WTC11 (cell line): ENCODE data around the gene PTGS1. TPM values are rescaled to one million over a fixed set of nuclear protein-coding genes. Genes with fewer than 3 reads are reported as not detected.

Experiments used
- ATAC-seq: fragments of 200-7000 bp; cut with Tn5 transposase; 2 replicates; pipeline ENCODE4 v1.10.0; 2021; ENCODE audit warnings: mild to moderate bottlenecking, moderate library complexity
- CTCF ChIA-PET: fragments of 300-600 bp; sonication (Branson Sonifier 250); formaldehyde crosslinking; loops from one replicate; lab custom pipeline; 2021; ENCODE audit warnings: antibody characterized with exemption; lab: Charles Lee
- POLR2A ChIA-PET: fragments of 350-600 bp; sonication (Branson Sonifier 250); formaldehyde crosslinking; loops from one replicate; lab custom pipeline; 2021; ENCODE audit warnings: antibody characterized with exemption; lab: Charles Lee
- DNase-seq: peaks from one replicate; pipeline ENCODE4 v3.0.0; 2021; ENCODE audit warnings: low spot score
- H3K27ac Mint-ChIP-seq: 2 replicates; pipeline ENCODE4 v1.8.0; 2021; ENCODE audit warnings: mixed read lengths
- H3K27me3 Mint-ChIP-seq: 2 replicates; pipeline ENCODE4 v1.8.0; 2021; ENCODE audit warnings: low read depth, mild to moderate bottlenecking, moderate library complexity, mixed read lengths
- H3K36me3 Mint-ChIP-seq: 2 replicates; pipeline ENCODE4 v1.8.0; 2021; ENCODE audit warnings: mixed read lengths
- H3K4me1 Mint-ChIP-seq: 2 replicates; pipeline ENCODE4 v1.8.0; 2022; ENCODE audit warnings: mixed read lengths
- H3K4me3 Mint-ChIP-seq: 2 replicates; pipeline ENCODE4 v1.8.0; 2021; ENCODE audit warnings: mild to moderate bottlenecking, moderate library complexity, mixed read lengths
- H3K9me3 Mint-ChIP-seq: 2 replicates; pipeline ENCODE4 v1.8.0; 2021; ENCODE audit warnings: mixed read lengths
- CBFB ChIP-seq: sonication (generic); formaldehyde crosslinking; IDR thresholded peaks from 2 replicates; pipeline ENCODE4 v1.8.1; 2022; ENCODE audit warnings: mild to moderate bottlenecking, low read depth, missing genetic modification reagents
- CREB1 ChIP-seq: sonication (generic); formaldehyde crosslinking; IDR thresholded peaks from 2 replicates; pipeline ENCODE4 v1.8.0; 2023; ENCODE audit warnings: mild to moderate bottlenecking, missing genetic modification reagents
- CREM ChIP-seq: sonication (generic); formaldehyde crosslinking; IDR thresholded peaks from 2 replicates; pipeline ENCODE4 v1.8.1; 2022; ENCODE audit warnings: mild to moderate bottlenecking, missing genetic modification reagents, moderate library complexity
- ESRRA ChIP-seq: sonication (generic); formaldehyde crosslinking; IDR thresholded peaks from 2 replicates; pipeline ENCODE4 v1.8.1; 2022; ENCODE audit warnings: mild to moderate bottlenecking, missing genetic modification reagents, borderline replicate concordance
- FOXK1 ChIP-seq: sonication (generic); formaldehyde crosslinking; IDR thresholded peaks from 2 replicates; pipeline ENCODE4 v1.8.0; 2022; ENCODE audit warnings: mild to moderate bottlenecking, moderate library complexity, missing genetic modification reagents
- FOXP1 ChIP-seq: sonication (generic); formaldehyde crosslinking; IDR thresholded peaks from 2 replicates; pipeline ENCODE4 v1.8.0; 2022; ENCODE audit warnings: missing genetic modification reagents, mild to moderate bottlenecking, moderate library complexity, borderline replicate concordance
- GTF2I ChIP-seq: fragments of 250-450 bp; sonication (Bioruptor Pico); conservative IDR thresholded peaks from 2 replicates; pipeline ENCODE4 v1.4.0; 2021; ENCODE audit warnings: mild to moderate bottlenecking
- JUN ChIP-seq: sonication (generic); formaldehyde crosslinking; IDR thresholded peaks from 2 replicates; pipeline ENCODE4 v1.8.0; 2023; ENCODE audit warnings: mild to moderate bottlenecking, missing genetic modification reagents
- NR1H2 ChIP-seq: sonication (generic); formaldehyde crosslinking; IDR thresholded peaks from 2 replicates; pipeline ENCODE4 v1.9.0; 2021; ENCODE audit warnings: mild to moderate bottlenecking, moderate library complexity, missing genetic modification reagents
- NR3C1 ChIP-seq: sonication (generic); formaldehyde crosslinking; conservative IDR thresholded peaks from 2 replicates; pipeline ENCODE4 v1.8.1; 2023; ENCODE audit warnings: low read depth, mild to moderate bottlenecking, missing genetic modification reagents
- PRRX2 ChIP-seq: fragments of 250-450 bp; sonication (Bioruptor Pico); IDR thresholded peaks from 2 replicates; pipeline ENCODE4 v1.8.0; 2021; ENCODE audit warnings: mild to moderate bottlenecking
- SMAD3 ChIP-seq: sonication (generic); formaldehyde crosslinking; IDR thresholded peaks from 2 replicates; pipeline ENCODE4 v1.8.0; 2022; ENCODE audit warnings: missing genetic modification reagents, mild to moderate bottlenecking, borderline replicate concordance
- SMAD4 ChIP-seq: sonication (generic); formaldehyde crosslinking; IDR thresholded peaks from 2 replicates; pipeline ENCODE4 v1.8.0; 2022; ENCODE audit warnings: mild to moderate bottlenecking, missing genetic modification reagents
- SP1 ChIP-seq: sonication (generic); formaldehyde crosslinking; conservative IDR thresholded peaks from 2 replicates; pipeline ENCODE4 v1.8.1; 2022; ENCODE audit warnings: missing genetic modification reagents
- TEAD4 ChIP-seq: sonication (generic); formaldehyde crosslinking; IDR thresholded peaks from 2 replicates; pipeline ENCODE4 v1.8.0; 2022; ENCODE audit warnings: mild to moderate bottlenecking, missing genetic modification reagents
- ZNF219 ChIP-seq: sonication (generic); formaldehyde crosslinking; IDR thresholded peaks from 2 replicates; pipeline ENCODE4 v1.8.0; 2023; ENCODE audit warnings: missing genetic modification reagents, mild to moderate bottlenecking, borderline replicate concordance
- ZNF416 ChIP-seq: fragments of 250-450 bp; sonication (Bioruptor Pico); IDR thresholded peaks from 2 replicates; pipeline ENCODE4 v1.9.0; 2021; ENCODE audit warnings: mild to moderate bottlenecking, inconsistent platforms
- ZNF423 ChIP-seq: fragments of 250-450 bp; sonication (Bioruptor Pico); IDR thresholded peaks from 2 replicates; pipeline ENCODE4 v2.1.2; 2022; ENCODE audit warnings: mild to moderate bottlenecking, moderate library complexity
- total RNA-seq: library from RNA; stranded (reverse); gene quantifications from 3 replicates; pipeline ENCODE4 v1.2.3, GENCODE V29; 2021
- TF ChIP-seq, protein P1 (sequence below): fragments of 200-600 bp; IDR thresholded peaks from 2 replicates; pipeline ENCODE4 v1.8.0; 2022; ENCODE audit warnings: antibody characterized with exemption
- TF ChIP-seq, protein P2 (sequence below): sonication (generic); formaldehyde crosslinking; IDR thresholded peaks from 2 replicates; pipeline ENCODE4 v1.8.0; 2023; ENCODE audit warnings: mild to moderate bottlenecking, missing genetic modification reagents
- TF ChIP-seq, protein P3 (sequence below): sonication (generic); formaldehyde crosslinking; IDR thresholded peaks from 2 replicates; pipeline ENCODE4 v1.8.1; 2022; ENCODE audit warnings: mild to moderate bottlenecking, missing genetic modification reagents, moderate library complexity, borderline replicate concordance
- TF ChIP-seq, protein P4 (sequence below): fragments of 250-450 bp; sonication (Bioruptor Pico); IDR thresholded peaks from 2 replicates; pipeline ENCODE4 v1.9.0; 2021; ENCODE audit warnings: moderate library complexity, mild to moderate bottlenecking, inconsistent platforms, borderline replicate concordance
- TF ChIP-seq, protein P5 (sequence below): sonication (generic); formaldehyde crosslinking; IDR thresholded peaks from 2 replicates; pipeline ENCODE4 v1.8.0; 2023; ENCODE audit warnings: missing genetic modification reagents, mild to moderate bottlenecking, borderline replicate concordance

Gene PTGS1
- total RNA-seq, 1 experiment from 2014 or later, result 1.0 TPM

DNA sequence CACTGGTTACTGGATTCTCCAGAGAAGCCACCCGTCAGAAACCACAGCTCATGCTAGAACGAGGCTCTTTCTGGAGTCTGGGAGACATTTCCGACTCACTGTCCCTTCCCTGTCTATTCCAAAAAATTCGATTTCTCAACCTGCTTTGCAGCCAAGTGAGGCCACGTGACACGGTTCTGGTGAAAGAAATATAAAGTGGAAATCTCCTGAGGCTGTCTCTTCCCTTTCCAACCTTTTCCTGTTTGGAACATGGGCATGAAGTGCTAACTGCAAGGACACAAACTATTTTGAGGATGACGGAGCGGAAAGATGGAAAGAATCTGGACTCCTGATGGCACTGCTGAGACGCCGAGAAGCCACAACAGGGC lies 6.1 kb upstream of the PTGS1 start:
- H3K9me3 Mint-ChIP-seq, result no peaks in the 10 kb centered on the region
- POLR2A ChIA-PET, result no interaction called here
- H3K4me1 Mint-ChIP-seq, result no peaks in the 10 kb centered on the region
- no peak overlapping the region for H3K4me3 Mint-ChIP-seq
- no peaks in the 10 kb centered on the region for H3K36me3 Mint-ChIP-seq
- DNase-seq (no peak), ATAC-seq (no peak)
- H3K27me3 Mint-ChIP-seq, result peaks cover 22% of the 10 kb centered on the region
- no peak for TF ChIP-seq CREB1 (CRISPR knock-in tag)
- no peak for TF ChIP-seq ESRRA (CRISPR knock-in tag)
- no peak for TF ChIP-seq CREM
- no peak for TF ChIP-seq PRRX2 (CRISPR knock-in tag)
- no peak for TF ChIP-seq ZNF423
- TF ChIP-seq SP1 (CRISPR knock-in tag), result no peak
- no peak for TF ChIP-seq TEAD4 (CRISPR knock-in tag)
- TF ChIP-seq, protein P1, sequence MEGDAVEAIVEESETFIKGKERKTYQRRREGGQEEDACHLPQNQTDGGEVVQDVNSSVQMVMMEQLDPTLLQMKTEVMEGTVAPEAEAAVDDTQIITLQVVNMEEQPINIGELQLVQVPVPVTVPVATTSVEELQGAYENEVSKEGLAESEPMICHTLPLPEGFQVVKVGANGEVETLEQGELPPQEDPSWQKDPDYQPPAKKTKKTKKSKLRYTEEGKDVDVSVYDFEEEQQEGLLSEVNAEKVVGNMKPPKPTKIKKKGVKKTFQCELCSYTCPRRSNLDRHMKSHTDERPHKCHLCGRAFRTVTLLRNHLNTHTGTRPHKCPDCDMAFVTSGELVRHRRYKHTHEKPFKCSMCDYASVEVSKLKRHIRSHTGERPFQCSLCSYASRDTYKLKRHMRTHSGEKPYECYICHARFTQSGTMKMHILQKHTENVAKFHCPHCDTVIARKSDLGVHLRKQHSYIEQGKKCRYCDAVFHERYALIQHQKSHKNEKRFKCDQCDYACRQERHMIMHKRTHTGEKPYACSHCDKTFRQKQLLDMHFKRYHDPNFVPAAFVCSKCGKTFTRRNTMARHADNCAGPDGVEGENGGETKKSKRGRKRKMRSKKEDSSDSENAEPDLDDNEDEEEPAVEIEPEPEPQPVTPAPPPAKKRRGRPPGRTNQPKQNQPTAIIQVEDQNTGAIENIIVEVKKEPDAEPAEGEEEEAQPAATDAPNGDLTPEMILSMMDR, result no peak
- no peak for TF ChIP-seq FOXK1 (CRISPR knock-in tag)
- TF ChIP-seq ZNF416, result no peak
- CTCF ChIA-PET, result interaction anchor here (1.4 to 2.0 kb wide), 3 partner anchors 8 to 265 kb away, joined by 3 to 6 read pairs (median 5); no protein-coding TSS in a partner anchor
- no peak overlapping the region; the same call in 1 of the 2 replicates for H3K27ac Mint-ChIP-seq

DNA sequence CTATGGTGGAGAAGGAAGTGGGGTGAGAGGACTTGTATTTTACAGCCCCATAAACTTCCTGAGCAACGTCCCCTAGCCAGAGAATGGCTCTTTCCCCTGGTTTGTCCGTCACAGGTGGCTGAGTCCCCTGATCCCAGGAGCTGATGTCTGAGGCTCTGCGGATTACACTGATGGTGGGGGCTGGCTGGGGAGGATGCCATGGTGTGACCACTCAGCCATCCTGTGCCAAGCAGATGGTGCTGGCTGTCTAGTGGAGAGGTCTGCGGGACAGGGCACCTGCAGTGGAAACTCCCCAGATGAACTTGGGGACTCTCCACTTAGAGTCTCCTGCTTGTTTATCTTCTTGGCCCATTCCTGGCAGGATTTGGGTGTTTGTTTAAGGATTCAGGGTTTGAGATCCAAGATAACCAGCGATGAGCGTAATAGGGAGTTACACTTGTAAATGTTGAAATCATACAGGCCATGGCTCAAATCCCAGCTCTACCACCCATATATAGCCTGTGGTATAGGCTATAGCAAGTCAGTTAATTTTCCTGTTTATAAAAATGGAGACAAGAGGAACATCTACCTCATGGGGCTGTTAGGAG lies 4.7 kb upstream of the PTGS1 start:
- Mint-ChIP-seq H3K4me1 (peaks cover 6% of the 10 kb centered on the region; the same call in 1 of the 2 replicates), H3K27me3 (peaks cover 36% of the 10 kb centered on the region), H3K36me3 (no peaks in the 10 kb centered on the region), H3K4me3 (no peak overlapping the region), H3K27ac (no peak overlapping the region), H3K9me3 (no peaks in the 10 kb centered on the region)
- CTCF ChIA-PET, result interaction anchor here (0.8 to 2.0 kb wide), 7 partner anchors 9 to 267 kb away, joined by 3 to 6 read pairs (median 3); no protein-coding TSS in a partner anchor
- no peak for ATAC-seq
- DNase-seq, result no peak
- POLR2A ChIA-PET, result no interaction called here
- TF ChIP-seq, protein P2, sequence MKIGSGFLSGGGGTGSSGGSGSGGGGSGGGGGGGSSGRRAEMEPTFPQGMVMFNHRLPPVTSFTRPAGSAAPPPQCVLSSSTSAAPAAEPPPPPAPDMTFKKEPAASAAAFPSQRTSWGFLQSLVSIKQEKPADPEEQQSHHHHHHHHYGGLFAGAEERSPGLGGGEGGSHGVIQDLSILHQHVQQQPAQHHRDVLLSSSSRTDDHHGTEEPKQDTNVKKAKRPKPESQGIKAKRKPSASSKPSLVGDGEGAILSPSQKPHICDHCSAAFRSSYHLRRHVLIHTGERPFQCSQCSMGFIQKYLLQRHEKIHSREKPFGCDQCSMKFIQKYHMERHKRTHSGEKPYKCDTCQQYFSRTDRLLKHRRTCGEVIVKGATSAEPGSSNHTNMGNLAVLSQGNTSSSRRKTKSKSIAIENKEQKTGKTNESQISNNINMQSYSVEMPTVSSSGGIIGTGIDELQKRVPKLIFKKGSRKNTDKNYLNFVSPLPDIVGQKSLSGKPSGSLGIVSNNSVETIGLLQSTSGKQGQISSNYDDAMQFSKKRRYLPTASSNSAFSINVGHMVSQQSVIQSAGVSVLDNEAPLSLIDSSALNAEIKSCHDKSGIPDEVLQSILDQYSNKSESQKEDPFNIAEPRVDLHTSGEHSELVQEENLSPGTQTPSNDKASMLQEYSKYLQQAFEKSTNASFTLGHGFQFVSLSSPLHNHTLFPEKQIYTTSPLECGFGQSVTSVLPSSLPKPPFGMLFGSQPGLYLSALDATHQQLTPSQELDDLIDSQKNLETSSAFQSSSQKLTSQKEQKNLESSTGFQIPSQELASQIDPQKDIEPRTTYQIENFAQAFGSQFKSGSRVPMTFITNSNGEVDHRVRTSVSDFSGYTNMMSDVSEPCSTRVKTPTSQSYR (CRISPR knock-in tag), result no peak
- TF ChIP-seq JUN (CRISPR knock-in tag) (no peak), CREM (no peak), ZNF219 (CRISPR knock-in tag) (no peak), SMAD4 (CRISPR knock-in tag) (no peak), CBFB (CRISPR knock-in tag) (no peak), PRRX2 (CRISPR knock-in tag) (no peak), SMAD3 (CRISPR knock-in tag) (no peak), FOXK1 (CRISPR knock-in tag) (no peak), NR3C1 (no peak), GTF2I (no peak), FOXP1 (CRISPR knock-in tag) (no peak), NR1H2 (CRISPR knock-in tag) (no peak), ZNF423 (no peak)
- TF ChIP-seq, protein P3, sequence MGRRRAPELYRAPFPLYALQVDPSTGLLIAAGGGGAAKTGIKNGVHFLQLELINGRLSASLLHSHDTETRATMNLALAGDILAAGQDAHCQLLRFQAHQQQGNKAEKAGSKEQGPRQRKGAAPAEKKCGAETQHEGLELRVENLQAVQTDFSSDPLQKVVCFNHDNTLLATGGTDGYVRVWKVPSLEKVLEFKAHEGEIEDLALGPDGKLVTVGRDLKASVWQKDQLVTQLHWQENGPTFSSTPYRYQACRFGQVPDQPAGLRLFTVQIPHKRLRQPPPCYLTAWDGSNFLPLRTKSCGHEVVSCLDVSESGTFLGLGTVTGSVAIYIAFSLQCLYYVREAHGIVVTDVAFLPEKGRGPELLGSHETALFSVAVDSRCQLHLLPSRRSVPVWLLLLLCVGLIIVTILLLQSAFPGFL (CRISPR knock-in tag), result no peak
- TF ChIP-seq, protein P4, sequence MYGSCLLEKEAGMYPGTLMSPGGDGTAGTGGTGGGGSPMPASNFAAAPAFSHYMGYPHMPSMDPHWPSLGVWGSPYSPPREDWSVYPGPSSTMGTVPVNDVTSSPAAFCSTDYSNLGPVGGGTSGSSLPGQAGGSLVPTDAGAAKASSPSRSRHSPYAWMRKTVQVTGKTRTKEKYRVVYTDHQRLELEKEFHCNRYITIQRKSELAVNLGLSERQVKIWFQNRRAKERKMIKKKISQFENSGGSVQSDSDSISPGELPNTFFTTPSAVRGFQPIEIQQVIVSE (CRISPR knock-in tag), result no peak
- TF ChIP-seq, protein P5, sequence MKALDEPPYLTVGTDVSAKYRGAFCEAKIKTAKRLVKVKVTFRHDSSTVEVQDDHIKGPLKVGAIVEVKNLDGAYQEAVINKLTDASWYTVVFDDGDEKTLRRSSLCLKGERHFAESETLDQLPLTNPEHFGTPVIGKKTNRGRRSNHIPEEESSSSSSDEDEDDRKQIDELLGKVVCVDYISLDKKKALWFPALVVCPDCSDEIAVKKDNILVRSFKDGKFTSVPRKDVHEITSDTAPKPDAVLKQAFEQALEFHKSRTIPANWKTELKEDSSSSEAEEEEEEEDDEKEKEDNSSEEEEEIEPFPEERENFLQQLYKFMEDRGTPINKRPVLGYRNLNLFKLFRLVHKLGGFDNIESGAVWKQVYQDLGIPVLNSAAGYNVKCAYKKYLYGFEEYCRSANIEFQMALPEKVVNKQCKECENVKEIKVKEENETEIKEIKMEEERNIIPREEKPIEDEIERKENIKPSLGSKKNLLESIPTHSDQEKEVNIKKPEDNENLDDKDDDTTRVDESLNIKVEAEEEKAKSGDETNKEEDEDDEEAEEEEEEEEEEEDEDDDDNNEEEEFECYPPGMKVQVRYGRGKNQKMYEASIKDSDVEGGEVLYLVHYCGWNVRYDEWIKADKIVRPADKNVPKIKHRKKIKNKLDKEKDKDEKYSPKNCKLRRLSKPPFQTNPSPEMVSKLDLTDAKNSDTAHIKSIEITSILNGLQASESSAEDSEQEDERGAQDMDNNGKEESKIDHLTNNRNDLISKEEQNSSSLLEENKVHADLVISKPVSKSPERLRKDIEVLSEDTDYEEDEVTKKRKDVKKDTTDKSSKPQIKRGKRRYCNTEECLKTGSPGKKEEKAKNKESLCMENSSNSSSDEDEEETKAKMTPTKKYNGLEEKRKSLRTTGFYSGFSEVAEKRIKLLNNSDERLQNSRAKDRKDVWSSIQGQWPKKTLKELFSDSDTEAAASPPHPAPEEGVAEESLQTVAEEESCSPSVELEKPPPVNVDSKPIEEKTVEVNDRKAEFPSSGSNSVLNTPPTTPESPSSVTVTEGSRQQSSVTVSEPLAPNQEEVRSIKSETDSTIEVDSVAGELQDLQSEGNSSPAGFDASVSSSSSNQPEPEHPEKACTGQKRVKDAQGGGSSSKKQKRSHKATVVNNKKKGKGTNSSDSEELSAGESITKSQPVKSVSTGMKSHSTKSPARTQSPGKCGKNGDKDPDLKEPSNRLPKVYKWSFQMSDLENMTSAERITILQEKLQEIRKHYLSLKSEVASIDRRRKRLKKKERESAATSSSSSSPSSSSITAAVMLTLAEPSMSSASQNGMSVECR, result no peak
